Mammary epithelial cell (primary cell): Measurements from ENCODE around the gene THADA.

Source experiments
- CTCF ChIP-seq, 2 donors: IDR thresholded peaks in 1 of 2; conservative IDR thresholded peaks in 1 of 2; 2 replicates each; pipeline ENCODE4 v1.5.1; 2011 to 2012; ENCODE audit warnings: inconsistent platforms in 2 of 2, low read length in 2 of 2, mild to moderate bottlenecking in 2 of 2, control low read depth in 1 of 2, low read depth in 1 of 2; ENCODE audit not compliant: insufficient read depth in 1 of 2; ENCODE audit errors: extremely low read depth in 1 of 2
- EZH2 ChIP-seq: IDR thresholded peaks from 2 replicates; pipeline ENCODE4 v1.6.1; 2012; ENCODE audit warnings: low read length, inconsistent platforms, borderline replicate concordance

DNA sequence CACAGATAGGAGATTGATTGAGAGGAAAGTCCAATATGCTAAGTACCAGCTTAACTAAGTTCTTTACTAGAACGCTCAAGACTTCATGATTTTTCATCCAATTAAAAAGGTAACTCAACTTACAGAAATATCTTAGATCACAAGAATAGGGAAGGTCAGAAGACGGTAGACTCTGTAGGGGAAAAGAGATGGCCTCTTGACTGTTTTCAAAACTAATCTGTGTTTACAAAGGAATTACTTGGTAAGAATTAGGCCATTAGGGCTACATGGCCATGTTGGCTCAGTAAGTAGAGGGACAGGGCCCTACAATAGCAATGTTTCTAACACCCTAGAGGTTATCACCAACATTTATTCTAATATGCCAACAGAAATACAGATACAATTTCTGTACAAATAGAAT, 196.7 kb downstream of the THADA start:
- TF ChIP-seq CTCF (conservative IDR thresholded peaks at IDR 0.05 in 1 of 2, IDR thresholded peaks at IDR 0.05 in 1 of 2; ENCODE audit: extremely low read depth in 1 of 2, insufficient read depth in 1 of 2, low read depth in 1 of 2, low read length in 2 of 2) (no peak), EZH2 (no peak)
